ENCODE measurements around the gene KIF24.

DNA sequence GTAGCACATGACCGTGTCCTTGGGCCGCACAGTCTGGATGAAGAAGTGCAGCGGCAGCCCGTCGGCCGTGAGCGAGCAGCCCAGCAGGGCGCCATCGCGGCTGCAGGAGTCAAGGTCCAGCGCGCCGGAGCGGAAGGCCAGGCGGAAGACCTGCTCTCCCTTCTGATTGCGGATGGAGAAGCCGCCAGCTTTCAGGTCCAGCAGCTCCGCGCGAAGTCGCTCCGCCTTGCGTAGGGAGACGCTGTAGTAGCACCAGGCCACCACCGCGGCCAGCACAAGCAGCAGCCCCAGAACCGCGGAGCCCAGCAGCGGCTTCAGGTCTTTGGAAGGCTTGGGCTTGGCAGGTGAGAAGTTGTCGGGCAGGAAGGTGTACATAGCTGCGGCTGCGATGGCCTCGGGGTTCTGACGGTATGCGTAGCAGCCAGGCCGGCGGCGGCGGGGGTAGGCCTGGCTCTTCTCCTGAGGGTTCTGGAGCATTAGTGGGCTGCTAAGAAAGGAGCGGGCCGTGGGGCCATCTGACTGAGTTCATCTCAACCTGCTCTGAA, 43.5 kb upstream of the KIF24 start:
- TF ChIP-seq, protein P1, sequence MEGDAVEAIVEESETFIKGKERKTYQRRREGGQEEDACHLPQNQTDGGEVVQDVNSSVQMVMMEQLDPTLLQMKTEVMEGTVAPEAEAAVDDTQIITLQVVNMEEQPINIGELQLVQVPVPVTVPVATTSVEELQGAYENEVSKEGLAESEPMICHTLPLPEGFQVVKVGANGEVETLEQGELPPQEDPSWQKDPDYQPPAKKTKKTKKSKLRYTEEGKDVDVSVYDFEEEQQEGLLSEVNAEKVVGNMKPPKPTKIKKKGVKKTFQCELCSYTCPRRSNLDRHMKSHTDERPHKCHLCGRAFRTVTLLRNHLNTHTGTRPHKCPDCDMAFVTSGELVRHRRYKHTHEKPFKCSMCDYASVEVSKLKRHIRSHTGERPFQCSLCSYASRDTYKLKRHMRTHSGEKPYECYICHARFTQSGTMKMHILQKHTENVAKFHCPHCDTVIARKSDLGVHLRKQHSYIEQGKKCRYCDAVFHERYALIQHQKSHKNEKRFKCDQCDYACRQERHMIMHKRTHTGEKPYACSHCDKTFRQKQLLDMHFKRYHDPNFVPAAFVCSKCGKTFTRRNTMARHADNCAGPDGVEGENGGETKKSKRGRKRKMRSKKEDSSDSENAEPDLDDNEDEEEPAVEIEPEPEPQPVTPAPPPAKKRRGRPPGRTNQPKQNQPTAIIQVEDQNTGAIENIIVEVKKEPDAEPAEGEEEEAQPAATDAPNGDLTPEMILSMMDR (IDR thresholded peaks at IDR 0.05): no peak
- no peak for TF ChIP-seq POLR2A (IDR thresholded peaks at IDR 0.05; ENCODE audit: low read depth)

Data from esophagus muscularis mucosa (tissue), 3 donors.